ENCODE data around the gene HDAC4.

Gene HDAC4

DNA sequence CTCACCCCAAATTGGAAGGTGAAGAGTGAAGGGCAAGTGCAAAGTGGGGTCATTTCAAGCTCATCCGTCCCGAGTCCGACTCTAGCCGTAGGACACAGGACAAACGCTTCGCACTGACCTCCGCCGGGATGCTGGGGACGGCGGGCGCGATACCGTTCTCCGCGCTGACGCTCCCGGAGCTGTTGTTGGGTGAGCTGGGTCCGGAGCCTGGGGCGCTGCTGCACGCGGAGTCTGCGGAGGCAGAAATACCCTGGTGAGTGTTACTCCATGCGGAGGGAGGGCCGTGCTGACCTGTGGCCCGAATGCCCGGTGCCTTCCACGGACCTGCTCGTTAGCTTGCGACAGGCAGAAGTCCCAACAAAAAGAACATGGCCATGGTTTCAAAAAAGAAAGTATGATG, 261.3 kb downstream of the HDAC4 start:
- DNase-seq (ENCODE audit: low spot score): no peak

DNA sequence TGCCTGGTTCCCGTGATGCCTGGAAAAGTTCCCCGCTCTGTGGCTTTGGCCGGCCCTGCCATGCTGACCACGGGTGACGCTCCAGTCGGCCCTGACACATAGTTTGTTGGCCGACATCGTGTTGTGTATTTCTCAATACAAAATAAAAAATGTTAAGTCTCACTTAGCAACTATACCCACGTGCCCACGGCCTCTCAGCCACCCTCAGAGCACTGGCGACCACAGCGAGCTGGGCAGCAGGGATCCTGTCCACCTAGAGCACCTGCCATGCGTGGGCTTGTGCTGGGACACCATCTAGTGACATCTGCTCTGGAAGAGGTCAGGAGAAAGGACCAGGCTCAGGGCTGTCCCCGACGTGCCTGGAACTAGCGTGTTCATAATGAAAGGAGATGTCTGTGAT, 261.7 kb downstream of the HDAC4 start:
- DNase-seq (ENCODE audit: low spot score): no peak

DNA sequence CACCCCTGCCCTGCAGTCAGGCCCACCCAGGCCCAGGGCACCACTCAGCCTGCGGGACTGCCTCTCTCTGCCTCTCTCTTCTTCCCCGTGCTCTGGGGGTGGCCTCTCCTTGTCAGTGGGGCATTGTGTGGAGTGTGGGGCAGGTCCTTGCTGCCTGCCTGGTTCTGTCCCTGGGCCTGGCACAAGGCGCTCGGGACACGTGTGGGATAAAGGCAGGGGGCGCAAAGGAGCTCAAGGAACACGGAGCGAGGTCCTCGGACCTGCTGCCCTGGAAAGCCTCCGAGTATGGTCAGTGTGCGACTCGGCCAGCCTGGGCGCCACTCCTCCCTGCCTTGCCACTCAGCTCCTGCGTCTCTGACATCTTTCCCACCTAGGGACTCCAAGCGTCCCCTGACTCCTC, 262.2 kb downstream of the HDAC4 start:
- DNase-seq (ENCODE audit: low spot score): no peak

DNA sequence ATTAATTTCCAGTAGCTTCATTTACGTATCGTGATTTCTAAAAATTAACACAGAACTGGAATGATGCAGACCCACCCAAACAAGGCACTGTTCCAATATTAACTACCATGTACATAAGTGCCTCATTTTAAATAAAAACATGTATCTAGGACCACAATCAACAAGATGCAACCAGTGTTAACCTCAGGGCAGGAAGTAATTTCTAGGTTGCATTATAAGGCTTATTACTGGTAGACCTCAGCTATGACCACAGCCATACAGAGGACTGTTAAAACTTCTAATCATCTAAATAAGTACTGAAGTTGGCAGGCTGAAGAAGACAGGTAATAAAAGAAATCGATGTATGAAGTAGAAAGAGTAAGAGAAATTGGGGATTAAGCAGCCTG, 262.9 kb downstream of the HDAC4 start:
- DNase-seq (ENCODE audit: low spot score): peak; percentile 14

DNA sequence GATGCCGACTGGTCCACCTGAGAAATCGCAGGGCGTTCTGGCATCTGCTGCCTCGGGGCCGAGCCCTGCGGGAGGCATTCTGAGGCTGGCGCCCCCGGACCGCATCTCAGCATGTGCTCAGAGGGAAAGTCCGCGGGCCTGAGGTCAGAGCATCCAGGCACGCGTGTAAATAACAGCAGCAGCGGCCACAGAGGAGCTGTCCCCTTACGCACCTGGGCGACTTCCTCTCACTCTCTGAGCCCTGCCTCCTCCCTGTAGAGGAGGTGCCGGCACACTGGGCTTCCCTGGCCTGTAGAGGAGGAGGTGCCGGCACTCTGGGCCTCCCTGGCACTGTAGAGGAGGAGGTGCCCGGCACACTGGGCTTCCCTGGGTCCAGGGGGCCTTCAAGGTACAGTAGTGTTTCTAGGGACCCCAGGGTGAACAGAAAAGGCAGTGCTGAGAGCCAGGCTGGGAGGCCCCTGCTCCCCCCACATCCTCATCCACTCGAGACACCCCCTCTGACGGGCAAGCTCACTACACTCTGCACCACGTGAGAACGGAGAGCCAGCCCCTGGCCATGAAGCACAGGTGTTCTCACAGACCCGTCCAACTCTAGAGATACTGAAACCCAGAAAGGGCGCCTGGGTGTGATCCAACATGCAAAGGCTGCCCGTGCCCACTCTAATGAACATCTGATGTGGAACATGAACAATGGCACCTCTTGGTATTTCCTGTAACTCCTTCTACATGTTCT, 263.5 kb downstream of the HDAC4 start:
- DNase-seq (ENCODE audit: low spot score): no peak

DNA sequence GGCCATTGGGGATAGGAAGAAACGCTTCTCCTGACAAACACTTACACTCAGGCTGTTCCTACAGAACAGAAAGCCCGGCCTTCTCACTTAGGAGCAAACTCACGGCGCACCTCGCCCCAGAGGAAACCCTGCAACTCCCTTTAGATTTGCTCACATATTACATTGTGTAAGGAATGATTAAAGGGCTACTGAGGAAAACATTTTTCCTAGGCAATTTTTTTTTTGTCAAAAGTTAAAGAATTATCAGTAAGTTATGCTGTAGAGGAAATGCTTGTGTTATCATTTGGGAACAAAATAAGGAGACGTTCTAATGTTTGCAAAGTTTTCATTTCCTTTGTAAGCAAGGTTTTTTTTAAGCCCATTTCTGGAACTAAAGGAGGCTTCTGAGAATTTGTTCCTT, 264.1 kb downstream of the HDAC4 start:
- DNase-seq (ENCODE audit: low spot score): no peak

DNA sequence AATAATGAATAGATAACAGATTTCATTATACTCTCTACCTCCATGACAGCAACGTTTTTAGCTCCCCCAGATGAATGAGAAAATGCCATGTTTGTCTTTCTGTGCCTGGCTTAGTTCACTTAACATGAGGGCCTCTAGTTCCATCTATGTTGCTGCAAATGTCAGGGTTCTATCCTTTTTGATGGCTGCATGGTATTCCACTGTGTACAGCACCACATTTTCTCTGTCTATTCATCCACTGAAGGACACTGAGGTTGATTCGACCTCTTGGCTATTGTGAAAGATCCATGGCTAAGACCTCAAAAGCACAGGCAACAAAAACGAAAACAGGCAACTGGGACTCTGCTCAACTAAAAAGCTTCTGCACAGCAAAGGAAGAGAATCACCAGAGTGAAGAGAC, 264.6 kb downstream of the HDAC4 start:
- no peak for DNase-seq (ENCODE audit: low spot score)

DNA sequence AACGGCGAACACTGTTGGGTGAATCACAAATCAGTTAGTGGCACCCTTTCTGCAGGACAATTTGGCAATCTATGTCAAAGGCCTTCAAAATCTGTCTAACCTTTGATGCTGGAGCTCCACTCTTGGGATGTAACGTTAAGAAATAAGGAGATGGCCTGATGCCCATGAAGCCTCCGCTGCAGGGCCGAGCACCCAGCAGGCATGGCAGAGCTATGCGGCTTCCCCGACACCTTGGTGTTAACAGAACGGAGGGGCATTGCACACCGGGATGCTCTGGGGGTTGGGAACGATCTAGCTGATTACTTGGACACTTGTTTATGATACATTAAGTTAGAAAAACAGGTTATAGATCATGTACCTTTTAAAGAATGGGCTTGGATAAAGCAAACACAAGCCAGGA, 265.3 kb downstream of the HDAC4 start:
- no peak for DNase-seq (ENCODE audit: low spot score)

DNA sequence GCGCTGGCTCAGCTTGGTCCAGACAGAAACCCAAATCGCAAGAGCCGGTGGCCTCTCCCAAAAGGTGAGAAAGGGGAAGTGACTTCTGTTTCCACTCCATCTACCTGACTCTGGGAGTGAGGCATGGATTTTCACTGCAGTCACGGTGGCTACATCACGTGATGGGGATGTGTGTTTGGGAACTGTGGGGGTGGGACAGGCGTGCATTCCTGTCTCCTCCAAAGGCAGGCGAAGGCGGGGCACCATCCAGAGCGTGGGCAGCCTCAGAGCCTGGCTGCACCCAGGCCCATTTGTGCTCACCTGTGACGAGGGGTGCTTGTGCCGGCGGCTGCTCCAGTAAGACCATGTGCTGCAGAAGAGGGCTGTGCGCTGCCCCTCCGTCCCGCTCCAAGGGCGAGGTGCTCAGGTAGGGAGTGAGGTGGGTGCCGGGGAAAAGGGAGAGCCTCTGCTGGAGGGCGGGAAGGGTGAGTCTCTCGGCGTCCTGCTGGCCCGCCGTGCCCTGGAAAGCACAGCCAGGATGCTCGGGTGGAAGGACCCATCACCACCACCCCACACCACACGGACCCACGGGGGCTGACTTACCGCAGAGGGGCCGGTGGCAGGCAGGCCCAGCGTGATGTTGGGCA, 266.8 kb downstream of the HDAC4 start:
- no peak for DNase-seq (ENCODE audit: low spot score)

DNA sequence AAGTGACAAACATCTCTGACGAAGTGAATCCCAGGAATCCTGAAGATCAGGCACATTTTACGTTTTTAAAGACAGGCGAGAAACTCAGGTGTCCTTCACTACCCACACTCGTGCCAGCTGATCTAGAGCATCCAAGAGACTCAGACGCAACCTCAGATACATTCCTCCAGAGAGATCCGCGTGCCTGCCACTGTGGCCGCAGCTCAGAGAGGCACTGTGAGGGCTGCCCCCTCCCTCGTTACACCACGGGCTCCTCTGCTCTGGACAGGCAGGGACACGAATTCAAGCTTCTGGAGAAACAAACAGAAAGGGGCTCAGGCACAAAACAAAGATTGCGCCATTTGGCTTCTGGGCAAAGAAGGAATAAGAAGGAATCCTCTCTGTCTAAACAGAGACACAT, 268.0 kb downstream of the HDAC4 start:
- DNase-seq (ENCODE audit: low spot score): no peak

DNA sequence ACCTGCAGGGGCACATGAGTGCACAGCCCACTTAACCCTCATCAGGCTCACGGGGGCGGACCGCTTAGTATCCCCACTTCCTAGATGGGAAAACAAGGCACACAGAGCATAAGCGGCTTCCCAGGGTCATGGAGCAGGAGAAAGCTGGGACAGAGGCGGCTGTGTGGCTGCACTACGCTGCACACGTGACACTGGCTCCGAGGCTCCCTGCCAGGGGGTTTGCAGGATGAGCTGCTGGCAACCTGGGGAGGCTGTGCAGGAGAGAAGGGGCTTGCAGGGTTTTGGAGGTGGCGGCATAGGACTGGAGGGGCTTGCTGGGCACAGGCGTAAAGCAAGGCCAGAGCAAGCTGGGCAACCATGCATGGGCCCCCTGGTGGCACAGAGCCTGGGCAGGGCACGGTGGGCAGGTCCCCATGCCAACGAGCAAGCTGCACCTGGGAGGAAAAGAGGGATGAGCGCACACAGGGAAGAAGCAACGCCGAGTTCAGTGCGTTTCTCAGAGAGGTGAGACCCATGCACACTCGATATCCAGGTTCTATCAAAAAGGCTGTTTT, 268.6 kb downstream of the HDAC4 start:
- DNase-seq (ENCODE audit: low spot score): no peak

DNA sequence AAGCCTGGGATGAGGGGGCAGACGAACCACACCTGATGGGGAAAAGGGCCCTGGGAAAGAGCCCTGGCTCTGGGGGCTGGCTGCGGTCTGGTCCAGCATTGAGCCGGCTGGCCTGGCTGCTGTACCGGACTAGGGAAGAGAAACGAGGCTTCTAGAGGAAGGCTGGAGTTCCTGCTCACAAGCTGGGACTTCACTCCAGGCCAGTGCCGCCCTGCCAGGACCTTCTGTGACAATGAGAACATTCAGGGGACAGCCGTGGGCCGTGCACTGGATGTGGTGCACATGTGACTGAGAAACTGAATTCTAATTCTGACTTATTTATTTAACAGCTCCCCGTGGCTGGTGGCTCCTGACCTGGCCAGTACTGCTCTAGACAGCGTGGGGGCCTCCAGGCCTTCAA, 269.3 kb downstream of the HDAC4 start:
- no peak for DNase-seq (ENCODE audit: low spot score)

DNA sequence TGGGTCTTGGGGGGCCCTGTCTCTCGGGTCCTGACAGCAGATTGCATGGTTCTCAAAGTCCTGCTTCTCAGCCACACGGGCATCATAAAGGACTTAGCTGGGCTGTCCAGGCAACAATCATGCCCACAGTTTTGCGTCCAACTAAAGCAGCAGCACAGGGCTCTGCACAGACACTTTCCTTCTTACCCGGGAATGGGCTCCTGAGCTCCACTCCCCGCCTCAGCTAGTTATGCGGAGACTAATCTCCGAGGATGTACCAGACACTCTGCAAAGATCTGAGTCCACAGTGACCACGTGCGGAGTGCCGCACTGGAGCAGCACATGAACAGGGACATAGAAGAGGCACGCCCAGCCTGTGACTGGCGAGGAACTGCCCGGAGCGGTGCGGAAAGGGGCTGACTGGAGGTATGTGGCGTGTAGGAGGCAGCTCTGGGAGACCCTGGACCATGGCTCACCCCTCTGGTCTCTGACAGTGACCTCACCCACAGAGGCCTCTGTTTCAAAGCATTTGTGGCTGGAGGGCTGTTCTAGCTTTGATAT, 270.0 kb downstream of the HDAC4 start:
- DNase-seq (ENCODE audit: low spot score): no peak

DNA sequence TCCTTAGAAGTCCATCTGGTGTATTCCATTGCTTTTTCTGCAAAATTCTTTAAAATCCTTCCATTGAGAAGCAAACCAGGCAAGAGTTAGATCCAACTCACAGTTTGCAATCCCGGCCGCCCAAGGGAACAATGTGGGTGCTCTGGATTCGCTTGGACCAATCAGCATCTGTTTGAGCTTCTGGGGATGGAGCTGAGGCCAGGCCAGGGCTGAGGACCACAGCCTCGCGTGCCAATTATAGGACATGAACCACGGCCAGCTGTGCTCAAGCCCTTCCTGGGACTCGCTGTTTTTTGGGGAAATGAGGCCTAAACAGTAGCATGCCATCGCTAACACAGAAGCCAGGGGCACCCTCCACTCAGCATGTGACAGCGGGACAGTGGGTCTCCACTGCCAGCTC, 270.8 kb downstream of the HDAC4 start:
- no peak for DNase-seq (ENCODE audit: low spot score)

DNA sequence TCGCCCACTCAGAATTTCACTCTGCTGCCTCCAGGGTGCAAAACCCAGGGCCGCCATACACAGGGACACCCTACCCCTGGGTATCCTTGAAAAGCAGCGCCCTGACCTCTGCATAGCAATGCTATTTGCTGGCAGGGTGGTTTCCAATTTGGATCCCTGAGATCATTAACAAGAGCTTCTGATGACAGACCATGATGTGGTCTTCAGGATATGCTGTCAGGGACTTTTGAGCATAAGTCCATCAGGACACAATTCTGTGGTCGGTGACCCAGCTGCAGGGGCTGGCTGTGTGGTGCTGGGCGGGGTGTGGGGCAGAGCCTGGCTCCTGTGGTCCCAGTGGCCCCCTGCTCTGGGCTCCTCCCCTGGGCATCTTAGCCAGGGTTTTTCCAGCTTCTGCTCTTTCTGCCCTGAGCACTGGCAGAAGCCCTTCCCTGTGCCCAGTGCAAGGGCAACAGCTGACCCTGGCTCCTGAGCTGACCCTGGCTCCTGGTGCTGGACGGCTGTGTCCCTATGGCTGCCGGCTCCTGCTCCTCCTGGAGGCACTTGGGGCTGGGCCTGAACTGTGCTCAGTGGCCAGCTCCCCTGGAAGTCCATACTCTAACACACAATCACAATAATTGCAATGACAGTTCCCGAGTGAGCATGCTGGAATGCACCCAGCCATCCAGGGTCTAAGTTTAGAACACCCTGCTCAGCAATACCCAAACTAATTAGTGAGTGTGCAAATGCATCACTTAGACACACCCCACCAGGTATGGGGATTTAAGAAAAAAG, 271.5 kb downstream of the HDAC4 start:
- no peak for DNase-seq (ENCODE audit: low spot score)

DNA sequence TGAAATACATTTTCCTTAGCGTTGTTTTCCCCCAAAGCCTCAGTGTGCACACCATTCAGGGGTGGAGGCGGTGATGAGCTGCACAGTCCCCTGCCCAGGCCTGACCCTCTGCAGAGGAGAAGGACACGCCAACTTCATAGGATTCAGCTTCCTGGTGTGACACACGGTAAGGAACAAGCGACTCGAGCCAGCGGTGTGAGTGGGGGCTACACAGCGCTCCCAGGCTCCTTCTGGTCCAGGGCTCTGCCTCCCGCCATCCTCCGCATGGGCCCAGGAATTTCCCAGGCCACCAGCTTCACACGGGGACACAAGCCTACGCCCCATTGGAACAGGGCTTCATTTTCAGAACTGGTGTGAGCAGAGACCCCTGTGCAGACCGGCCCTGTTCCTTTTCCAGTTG, 272.1 kb downstream of the HDAC4 start:
- no peak for DNase-seq (ENCODE audit: low spot score)

DNA sequence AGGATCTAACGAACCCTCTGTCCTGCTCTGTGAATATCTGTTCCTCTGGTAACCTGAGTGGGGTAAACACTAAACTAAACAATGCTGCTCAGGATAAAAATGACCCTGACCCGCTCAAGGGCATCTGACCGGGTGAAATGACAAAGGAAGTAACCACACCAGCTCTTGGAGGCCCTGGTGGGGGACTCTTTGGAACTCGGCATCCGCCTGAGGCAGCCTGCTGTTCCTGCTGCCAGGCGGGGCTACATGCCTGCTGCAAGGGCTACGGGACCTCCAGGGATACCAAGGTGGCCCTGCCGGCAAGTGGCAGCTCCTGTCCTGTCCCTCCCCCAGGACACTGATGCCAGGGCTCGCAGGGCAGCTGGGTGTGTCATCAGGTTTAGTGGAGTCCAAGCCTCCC, 273.3 kb downstream of the HDAC4 start:
- no peak for DNase-seq (ENCODE audit: low spot score)

DNA sequence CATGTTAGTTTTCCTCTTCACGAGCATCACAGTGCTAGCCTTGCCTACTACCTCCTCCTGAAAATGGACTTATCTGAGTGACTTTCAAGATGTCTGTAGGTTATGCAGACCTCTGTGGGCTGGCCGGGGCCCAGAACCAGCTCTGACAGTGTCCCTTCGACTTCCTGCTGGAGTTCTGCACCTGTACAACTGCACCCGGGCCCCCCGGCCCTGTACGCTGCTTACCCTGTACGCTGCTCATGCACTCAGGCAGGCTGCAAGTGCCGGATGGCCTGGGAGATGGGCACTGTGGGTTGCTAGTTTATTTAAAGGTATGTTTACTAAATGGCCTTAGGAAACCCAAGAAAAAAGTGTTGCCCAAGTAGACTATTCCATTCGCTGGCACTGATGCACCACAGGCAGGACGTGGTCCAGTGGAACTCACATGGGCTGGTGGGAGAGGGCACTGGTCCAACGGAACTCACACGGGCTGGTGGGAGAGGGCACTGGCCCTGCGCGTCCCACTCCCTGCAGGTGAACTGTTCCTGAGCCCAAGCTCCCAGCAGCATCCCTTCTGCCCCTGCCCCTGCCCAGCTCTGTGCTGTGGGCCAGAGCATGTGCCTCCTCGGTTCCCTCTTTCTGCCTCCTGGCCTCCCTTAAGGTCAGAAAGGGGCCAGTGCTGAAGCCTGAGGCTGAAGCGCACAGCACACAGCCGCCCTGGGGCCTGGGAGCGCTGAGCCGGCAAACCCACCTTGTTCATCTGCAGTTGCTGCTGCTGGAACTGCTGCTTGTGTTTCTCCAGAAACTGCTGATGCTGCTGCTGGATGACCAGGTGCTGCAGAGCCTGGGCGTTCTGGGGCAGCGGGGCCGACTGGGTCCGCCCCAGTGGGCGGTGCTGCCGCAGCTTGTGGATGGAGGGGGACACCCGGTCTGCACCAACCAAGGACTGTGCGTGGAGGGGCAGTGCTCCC, 274.8 kb downstream of the HDAC4 start:
- DNase-seq (ENCODE audit: low spot score): no peak

DNA sequence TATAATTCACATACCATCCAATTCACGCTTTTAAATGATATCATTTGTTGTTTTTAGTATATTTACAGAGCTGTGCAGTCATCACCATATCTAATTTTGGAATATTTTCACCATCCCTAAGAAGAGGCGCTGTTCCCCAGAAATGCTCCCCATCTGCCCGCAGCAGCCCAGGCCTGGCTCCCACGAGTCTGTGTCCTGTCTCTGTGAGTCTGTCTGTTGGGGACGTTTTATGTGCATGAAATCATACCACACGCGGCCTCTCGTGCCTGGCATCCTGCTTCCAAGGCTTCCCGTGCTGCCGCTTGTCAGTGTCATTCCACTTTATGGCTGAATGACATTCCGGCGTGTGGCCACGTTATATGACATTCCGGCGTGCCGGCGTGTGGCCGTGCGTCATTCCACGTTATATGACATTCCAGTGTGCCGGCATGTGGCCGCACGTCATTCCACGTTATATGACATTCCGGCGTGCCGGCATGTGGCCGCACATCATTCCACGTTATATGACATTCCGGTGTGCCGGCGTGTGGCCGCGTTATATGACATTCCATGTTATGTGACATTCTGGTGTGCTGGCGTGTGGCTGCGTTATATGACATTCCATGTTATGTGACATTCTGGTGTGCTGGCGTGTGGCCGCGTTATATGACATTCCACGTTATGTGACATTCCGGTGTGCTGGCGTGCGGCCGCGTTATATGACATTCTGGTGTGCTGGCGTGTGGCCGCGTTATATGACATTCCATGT, 276.5 kb downstream of the HDAC4 start:
- no peak for DNase-seq (ENCODE audit: low spot score)

DNA sequence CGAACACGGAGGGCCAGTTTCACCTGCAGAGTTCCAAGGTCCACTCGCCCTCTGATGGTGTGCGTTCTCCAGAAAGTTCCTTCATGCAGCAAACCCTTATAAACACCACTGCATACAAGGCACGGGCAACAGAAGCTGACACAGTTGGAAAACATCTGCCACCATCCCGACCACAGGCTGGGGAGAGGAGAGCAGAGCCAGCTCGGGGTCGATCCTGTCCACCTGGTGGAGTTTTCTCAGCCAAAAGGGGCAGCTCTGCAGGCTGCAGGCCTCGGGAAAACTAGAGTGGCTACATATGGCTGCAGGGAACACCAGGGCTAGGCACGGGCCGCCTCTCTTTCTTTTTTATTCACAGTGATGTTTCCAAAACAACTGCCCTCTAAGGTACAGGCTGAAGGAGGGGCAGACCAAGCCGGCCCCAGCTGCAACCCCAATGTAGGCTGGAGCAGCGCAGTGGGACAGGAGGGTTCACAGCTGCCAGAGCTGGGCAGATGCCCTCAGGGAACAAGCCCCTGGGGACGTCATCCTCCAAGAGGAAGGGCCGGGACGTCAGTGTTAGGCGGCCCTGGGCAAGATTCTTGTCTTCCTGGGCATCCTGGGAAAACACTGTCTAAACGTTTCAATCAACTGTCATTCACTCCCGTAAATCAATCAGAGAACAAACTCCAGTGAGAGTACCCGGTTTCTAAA, 278.3 kb downstream of the HDAC4 start:
- no peak for DNase-seq (ENCODE audit: low spot score)
